GM10248 (cell line): Measurements from ENCODE around the gene WDR37.

Experiments
- CTCF ChIA-PET: fragments of 300-600 bp; sonication (Branson Sonifier 250); formaldehyde crosslinking; extraction: SDS; loops from one replicate; lab custom pipeline; 2021; ENCODE audit warnings: antibody characterized with exemption; lab: Yijun Ruan, JAX
- POLR2A ChIA-PET: fragments of 350-650 bp; sonication (Branson Sonifier 250); formaldehyde crosslinking; extraction: SDS; loops from one replicate; lab custom pipeline; 2020; ENCODE audit warnings: antibody characterized with exemption; lab: Yijun Ruan, JAX
- DNase-seq: peaks from one replicate; pipeline ENCODE4 v3.0.0; 2012; ENCODE audit errors: extremely low spot score
- TF ChIP-seq, protein P1 (sequence below): IDR thresholded peaks from 2 replicates; pipeline ENCODE4 v1.5.1; 2012; ENCODE audit warnings: mild to moderate bottlenecking, low read depth; ENCODE audit errors: extremely low read depth, missing control alignments, control extremely low read depth

Gene WDR37

DNA sequence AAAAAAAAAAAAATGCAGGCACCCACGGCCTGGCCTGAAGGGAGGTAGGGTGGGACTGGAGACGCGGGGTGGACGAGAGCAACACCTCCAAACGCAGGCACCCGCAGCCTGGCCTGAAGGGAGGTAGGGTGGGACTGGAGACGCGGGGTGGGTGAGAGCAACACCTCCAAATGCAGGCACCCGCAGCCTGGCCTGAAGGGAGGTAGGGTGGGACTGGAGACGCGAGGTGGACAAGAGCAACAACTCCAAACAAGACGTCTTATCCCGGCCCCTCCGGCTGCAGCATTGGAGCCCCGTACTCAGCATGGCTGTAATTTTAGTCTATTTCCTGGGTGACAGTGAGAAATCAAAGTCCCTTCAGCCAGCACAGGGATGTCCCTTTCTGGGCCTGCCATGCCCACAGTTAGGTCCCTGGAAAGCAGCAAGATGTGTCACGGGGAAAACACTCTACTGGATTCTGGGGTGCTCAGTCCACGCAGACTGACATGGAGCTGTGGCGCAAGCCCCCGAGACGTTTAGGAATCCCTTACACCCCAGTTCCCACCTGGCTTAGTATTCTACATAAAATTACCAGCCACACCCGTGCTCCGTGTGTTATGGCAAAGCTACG, 119.9 kb downstream of the WDR37 start:
- DNase-seq: no peak
- TF ChIP-seq, protein P1, sequence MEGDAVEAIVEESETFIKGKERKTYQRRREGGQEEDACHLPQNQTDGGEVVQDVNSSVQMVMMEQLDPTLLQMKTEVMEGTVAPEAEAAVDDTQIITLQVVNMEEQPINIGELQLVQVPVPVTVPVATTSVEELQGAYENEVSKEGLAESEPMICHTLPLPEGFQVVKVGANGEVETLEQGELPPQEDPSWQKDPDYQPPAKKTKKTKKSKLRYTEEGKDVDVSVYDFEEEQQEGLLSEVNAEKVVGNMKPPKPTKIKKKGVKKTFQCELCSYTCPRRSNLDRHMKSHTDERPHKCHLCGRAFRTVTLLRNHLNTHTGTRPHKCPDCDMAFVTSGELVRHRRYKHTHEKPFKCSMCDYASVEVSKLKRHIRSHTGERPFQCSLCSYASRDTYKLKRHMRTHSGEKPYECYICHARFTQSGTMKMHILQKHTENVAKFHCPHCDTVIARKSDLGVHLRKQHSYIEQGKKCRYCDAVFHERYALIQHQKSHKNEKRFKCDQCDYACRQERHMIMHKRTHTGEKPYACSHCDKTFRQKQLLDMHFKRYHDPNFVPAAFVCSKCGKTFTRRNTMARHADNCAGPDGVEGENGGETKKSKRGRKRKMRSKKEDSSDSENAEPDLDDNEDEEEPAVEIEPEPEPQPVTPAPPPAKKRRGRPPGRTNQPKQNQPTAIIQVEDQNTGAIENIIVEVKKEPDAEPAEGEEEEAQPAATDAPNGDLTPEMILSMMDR: no peak
- ChIA-PET POLR2A (no interaction called here), CTCF (no interaction called here)

DNA sequence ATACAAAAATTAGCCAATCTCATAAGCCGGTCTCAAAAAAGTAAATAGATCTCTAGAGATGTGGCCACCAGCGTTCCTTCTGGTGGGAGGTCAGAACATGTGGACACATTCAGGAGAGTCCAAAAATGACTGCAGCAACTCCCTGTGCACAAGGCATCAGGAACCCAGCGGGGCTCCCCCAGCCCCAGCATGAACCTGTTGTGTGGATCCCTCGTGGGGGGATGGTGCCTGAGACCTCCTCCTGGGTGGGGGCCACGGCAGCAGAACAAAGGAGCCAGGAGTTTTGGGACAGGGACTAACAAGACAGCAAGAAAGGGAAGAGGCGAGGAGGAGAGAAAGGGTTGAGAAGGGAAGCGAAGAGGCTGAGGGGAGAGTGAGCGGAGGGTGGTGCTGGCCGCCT, 121.8 kb downstream of the WDR37 start:
- no peak for DNase-seq
- ChIA-PET CTCF (no interaction called here), POLR2A (no interaction called here)
- TF ChIP-seq, protein P1: no peak

DNA sequence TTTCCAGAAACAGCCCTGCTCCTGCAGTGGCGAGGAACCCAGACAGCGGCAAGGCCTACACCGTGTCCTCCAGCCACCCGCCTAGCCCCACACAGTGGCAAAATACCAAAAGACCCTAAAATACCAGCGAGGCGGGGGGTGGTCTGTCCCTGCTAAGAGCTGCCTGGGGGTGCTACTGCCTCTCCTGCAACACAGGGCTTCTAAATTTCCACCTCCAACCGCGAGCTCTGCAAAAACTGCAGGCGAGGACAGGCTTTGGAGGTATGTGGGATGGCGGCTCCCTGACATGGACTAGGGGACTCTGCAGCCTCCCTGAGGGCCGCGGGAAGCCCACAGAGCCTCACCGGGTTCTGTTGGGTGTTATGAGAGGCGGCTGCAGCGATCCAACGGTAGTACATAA, 122.3 kb downstream of the WDR37 start:
- TF ChIP-seq, protein P1: no peak
- no peak for DNase-seq
- ChIA-PET CTCF (no interaction called here), POLR2A (no interaction called here)

DNA sequence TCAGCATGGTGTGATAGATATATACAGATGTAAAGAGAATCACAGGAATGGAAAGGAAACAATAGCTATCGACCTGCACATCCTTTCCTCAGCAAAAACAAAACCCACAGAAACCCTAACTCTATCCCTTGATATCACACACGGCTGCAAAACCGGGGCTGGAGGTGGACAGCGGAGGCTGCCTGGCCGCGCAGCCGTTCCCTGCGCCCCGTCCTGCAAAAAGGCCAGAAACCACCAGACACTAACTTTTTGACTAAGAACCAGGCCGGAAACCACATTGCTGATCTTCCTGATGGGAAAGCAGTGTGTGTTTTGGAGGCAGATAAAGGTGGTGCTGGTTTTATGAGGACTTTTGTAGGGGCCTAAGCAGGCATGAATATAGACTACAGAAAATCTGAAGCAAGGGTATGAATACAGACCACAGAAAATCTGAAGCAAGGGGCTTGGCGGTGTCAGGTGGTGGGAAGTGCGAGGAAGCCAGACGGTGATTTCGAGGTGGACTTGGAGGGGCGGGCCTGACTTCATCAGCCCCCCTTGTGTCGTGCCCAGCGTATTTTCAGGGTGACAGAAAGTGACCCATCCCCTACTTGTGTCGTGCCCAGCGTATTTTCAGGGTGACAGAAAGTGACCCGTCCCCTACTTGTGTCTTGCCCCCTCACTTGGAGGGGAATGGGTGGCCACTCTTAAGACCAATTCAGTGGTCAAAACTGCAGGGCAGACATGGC, 123.3 kb downstream of the WDR37 start:
- POLR2A ChIA-PET: no interaction called here
- TF ChIP-seq, protein P1: no peak
- CTCF ChIA-PET: no interaction called here
- DNase-seq: no peak

DNA sequence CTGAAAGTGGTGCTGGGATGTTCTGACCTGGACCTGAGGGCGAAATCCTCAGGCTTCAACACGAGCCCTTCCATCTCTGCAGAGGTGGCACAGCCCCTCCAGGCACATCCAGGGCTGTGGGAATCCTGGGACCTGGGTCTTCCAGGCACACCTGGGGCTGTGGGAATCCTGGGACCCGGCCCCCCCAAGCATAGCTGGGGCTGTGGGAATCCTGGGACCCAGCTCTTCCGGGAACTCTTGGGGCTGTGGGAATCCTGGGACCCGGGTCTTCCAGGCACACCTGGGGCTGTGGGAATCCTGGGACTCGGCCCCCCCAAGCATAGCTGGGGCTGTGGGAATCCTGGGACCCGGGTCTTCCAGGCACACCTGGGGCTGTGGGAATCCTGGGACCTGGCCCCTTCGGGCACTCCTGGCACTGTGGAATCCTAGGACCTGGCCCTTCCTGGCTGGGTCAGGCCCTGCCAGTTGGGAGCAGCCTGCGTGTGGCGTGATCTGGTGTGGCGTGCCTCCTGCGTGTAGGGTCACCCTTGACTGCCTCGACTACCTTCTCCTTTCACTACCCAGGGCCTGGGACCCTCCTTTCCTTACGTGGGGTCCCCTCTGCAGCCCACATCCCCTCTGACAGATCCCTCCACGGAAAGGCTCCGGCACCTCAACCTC, 124.0 kb downstream of the WDR37 start:
- POLR2A ChIA-PET: no interaction called here
- no peak for DNase-seq
- TF ChIP-seq, protein P1: no peak
- CTCF ChIA-PET: no interaction called here

DNA sequence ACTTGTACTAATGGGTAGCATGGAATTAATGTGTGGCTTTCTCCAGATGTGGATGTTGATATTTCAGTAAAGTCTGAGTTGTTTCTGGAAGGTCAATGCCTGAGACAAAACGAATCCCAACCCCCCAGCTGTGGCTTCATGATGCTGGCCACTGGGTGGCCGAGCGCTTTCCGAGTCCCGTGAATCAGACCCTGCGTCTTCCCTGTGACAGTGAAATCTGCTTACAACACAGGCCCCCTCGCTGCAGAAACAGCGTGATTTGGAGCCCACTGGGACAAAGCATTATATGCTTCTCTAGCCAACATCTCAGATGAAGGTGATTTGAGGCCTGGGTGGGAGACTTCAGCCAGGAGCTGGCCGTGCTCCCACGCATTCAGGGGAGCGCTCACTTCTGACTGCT, 124.7 kb downstream of the WDR37 start:
- DNase-seq: no peak
- CTCF ChIA-PET: no interaction called here
- TF ChIP-seq, protein P1: no peak
- POLR2A ChIA-PET: no interaction called here
